AG20443 (cell line): ENCODE results near the gene LRIT2.

Experiments used
- DNase-seq: peaks from one replicate; pipeline ENCODE4 v3.0.0; 2012; ENCODE audit warnings: low spot score, mixed read lengths

The LRIT2 gene, protein sequence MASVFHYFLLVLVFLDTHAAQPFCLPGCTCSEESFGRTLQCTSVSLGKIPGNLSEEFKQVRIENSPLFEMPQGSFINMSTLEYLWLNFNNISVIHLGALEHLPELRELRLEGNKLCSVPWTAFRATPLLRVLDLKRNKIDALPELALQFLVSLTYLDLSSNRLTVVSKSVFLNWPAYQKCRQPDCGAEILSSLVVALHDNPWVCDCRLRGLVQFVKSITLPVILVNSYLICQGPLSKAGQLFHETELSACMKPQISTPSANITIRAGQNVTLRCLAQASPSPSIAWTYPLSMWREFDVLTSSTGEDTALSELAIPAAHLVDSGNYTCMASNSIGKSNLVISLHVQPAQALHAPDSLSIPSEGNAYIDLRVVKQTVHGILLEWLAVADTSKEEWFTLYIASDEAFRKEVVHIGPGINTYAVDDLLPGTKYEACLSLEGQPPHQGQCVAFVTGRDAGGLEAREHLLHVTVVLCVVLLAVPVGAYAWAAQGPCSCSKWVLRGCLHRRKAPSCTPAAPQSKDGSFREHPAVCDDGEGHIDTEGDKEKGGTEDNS

DNA sequence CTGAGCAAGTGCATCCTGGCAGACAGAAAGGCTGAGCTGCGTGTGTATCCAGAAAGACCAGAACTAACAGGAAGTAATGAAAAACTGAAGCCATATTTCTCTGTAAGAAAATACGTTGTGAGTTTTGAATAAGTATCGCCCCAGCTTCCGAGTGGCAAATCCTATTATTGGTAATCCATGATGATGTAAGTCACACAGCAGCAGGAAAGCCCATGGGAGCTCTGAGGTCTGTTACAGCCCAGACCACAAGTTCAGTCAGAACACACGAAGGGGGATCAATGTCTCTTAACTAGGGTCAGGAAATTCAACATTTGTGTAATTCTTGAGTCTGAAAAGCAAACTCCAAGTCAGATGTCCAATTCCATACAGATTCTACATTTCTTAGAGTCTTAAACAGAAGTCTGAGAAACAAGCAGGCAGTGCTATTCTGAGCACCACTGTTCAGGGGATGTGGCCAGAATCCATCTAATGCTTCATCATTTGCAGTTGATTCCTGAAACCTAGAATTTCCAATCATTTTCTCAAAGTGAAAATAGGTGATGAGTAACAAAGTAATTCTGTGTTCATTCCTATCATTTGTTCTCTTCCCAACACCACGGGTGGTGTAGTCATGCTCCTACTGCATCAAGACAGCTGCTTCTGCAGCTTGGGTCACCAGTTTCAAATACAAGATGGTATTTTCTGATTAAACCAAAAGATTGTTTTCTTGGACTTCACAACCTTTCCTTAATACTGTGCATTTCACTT is at the start of gene LRIT2:
Gene LRIT2, minus strand, starts transcription at position 118 of the 747 bp plus-strand sequence. Its CDS starts 24 bp downstream, at position 94.
- no peak for DNase-seq

DNA sequence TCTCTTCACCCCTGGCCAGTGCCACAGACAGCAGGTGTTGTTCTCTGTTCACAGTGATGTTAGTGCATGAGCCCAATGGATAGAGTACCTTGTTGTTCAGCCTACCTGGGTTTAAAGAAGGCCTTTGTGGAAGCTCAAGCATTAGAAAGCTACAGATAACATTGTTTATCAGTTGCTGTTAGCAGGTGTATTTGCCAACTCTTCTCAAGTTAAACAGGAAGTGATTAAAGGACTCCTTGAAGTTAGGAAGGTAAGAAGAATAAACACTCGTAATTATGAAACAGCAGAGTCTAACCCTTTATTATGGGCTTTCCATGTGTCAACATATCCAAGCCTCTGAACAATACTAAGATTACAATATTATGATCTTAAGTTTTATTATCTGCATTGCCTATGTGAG is 45.4 kb upstream of the LRIT2 start:
- no peak for DNase-seq

DNA sequence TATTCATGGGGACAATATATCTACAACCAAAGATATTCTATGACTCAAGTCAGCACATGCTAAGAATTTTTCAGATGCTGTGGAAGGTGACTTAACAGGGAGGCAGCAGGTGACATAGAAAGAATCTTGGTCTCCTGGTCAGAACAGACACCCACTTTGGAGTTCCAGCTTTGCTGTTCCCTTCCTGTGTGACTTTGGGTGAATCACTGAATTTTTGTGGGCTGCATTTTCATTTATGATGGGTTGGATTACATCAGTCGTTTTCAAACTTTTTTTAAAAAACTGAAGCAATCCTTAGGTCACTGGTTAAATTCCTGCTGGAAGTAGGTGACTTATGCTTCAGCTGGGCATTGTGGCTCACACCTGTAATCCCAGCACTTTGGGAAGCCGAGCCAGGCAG is 44.4 kb upstream of the LRIT2 start:
- DNase-seq: peak; percentile 63

DNA sequence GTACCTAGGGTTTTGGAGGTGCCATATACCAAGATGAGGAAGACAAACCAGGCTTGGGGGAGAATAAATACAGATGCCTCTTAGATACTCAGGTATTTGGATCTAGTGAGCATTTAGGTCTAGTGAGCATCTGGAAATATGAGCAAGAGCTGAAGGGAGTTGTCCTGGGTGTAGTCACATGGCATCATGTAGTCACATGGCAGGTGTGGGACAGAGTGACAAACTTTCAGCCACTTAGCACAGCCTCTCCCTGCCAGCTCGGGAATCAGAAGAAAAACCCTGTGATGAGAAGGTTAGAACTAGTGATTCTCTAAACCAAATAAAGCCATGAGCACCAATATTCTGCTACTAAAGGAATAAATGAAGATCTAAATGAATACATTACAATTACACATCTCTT is 43.8 kb upstream of the LRIT2 start:
- no peak for DNase-seq

DNA sequence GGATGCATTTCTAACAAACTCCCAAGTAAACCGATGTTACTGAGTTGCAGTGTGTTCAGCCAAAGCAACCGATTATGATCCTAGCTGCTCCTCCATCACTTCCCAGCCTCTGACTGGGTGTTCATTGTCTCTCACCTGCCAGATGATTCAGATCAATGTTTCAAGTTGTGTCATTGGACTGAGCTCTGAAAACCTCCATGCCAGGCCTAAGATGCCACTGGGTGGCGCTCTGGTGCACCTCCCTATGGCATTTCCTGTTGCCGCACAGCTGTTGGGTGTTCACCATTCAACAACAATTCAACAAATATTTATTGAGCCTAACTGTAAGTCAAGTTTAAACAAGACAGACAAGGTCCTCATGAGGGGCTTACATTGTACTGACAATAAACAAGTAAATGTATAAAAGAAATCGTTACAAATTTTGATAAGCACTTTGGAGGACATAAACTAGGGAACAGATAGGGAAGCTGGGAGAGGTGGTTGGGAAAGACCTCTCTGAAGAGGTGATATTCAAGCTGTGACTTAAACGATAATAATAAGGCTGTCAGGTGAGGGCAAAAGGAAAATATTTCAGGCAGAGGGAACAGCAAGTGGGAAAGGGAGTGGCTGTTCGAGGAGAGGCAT is 42.3 kb upstream of the LRIT2 start:
- DNase-seq: peak; percentile 65

DNA sequence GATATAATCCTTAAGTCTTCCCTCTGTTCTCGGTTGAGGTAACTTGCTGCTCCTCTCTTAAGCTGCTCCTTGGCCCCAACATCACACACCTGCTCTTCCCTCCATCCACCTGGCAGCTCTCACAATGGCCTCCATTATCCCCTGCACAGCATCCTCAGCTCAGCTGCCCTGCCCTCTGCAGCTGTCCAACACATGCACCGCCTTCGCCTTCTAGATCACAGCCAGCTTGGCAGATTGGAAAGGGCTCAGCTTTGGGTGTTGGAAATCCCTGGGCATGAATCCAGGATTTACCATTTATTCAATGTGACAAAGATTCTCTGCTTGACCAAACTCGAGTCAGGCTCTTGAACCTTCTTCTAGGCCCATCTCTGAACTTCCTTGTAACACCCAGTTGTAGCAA is 40.1 kb upstream of the LRIT2 start:
- no peak for DNase-seq

DNA sequence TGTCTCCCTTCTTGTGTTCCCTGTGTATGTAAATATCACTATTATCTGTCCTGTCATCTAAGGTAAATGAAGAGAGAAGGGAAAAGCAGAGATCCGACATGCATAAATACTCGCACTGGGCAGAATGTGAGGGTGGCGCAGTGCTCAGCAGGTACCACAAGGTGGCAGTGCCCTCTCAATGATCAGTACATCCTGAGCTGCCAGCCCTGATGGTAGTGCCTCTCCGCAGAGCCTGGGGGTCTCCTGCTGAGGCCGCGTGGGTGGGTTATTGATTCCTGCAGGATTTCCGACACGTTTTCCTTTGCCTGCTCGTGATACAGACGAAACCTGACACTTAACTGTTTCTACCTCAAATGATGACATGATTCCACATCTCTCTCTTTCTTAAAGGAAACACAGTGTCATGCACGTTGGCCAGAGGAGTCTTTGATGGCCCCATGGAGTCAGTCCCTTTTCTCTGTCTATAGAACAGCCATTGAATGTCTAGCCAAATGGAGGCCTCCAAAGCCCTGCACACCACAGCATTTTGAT is 39.3 kb upstream of the LRIT2 start:
- DNase-seq: peak; percentile 84

DNA sequence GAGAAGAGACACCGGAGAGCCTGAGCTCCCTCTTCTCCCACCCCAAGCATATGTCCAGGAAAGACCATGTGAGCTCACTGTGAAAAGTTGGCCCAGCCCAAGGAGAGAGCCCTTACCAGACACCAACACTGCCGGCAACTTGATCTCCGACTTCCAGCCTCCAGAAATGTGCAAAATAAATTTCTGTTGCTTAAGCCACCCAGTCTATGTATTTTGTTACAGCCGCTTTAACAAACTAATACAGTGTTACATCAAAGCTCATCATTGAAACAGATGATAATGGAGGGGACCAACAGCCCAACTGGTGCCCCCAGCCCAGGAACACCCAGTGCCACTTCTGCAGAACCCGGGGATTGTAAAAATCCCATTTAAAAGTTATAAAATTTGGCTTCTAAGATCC is 38.4 kb upstream of the LRIT2 start:
- no peak for DNase-seq

DNA sequence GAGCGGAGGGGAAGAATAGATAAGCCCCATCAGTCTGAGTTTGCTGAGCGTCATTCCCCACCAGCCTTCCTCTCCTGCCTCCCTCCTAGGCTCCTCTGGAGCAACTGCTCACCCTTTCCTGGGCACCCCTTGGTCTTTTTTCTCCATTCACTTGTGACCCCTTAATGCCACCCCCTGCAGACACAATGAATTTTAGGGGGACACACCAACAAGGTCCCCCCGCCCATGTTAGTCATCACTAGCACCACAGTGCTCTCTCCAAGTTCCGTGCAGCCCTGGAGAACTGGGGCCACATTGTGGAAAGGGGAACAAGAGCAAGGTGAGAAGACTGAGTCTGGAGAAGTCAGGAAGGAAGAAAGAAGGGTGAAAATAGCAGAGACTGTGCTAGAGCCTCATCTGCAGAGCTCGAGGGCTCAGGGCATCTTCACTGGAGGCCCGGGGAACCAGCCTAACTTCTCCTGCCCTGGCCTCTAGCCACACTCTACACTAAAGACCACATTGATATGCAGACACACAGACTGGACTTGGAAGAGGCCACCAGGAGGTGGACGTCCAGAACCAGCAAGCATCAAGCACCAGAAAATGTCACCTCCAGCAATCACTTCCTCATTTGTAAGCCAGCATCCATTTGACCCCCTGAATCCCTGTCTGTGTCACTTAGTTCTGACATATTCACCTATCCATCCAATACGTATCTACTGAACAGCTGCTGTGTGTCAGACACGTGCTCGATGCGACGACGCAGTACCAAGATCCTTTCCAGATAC is 37.0 kb upstream of the LRIT2 start:
- no peak for DNase-seq

DNA sequence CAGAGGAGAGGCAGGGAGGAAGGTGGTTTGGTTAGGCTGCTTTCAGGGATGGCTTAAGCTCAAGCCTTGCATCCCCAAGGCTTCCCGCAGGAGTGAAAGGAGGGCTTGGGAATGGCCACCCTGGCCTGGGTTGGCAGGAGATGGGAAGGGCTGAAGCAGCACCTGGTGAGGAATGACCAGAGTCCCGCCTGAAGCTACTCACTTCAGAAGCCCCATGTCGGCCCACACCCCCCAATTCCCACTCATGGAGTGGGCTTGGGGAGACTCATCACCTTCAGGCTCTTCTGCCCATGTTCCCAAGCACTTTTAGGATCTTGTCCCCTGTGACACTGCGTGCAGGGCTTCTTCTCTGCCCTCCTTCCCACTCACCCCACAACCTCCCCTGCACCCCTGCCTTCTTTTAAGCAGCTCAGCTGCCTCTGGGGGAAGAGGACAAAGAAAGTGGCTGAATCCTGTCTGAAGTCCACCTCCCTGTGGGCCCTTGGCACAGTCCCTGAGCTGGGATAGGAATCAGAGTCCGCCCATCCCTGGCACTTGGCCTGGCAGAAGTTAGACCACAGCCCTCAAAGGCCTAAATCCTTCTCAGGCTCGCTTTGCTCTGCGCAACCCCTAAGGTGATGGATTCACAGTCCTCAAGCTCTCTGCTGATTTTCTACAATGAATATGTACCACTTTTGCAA is 36.0 kb upstream of the LRIT2 start:
- DNase-seq: no peak

DNA sequence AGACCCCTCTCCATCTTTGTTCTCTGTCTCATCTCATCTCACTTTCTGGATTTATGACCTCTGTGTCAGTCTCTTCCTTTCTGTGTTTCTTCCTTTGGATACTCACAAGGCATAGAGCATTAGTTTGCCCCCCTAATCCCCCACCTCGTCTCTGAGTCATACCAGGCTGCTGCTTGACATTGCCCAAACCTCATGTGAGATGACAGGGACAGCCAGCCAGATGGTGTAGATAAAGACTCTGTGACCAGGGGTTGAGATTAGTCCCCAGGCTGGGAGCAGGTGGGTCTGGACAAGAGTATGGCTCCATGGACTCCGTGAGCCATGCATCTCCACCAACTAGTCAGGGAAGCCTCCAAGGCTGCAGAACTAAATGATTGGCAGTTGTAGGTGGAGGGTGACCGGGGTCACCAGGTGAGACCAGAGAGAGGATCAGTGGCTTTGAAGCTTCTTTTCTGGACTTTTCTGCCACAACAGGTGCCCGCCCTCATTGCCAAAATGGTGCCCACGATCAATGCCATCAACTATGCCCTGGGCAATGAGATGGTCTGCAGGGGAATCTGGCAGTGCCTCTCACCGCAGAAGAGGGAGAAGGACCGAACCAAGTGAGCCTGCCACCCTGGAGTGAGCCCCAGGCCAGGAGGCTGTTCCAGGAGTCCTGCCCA is 32.8 kb upstream of the LRIT2 start:
- DNase-seq: no peak

DNA sequence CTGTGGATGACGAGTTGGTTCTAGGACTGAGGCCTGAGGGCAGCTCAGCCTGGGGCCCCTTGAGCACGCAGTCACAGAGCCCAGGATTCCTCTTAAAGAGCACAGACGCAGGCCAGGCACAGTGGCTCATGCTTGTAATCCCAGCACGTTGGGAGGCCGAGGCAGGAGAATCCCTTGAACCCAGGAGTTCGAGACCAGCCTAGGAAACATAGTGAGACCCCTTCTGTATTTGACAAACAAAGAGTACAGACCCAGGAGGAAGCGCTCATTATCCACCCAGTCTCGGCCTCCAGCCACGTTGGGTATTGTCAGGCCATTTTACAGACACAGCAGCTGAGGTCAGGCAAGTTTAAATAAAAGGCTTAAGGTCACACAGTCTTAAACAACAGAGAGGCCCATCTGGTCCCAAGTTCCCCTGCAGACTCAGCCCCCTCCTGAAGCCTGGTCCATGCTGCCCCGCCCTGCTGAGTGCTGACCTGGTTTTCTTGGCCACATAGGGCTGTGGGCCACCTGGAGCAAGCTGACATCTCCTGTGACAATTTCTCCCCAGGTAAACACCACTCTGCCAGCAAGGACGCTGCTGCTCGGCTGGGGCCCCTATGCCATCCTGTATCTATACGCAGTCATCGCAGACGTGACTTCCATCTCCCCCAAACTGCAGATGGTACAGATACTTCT is 32.1 kb upstream of the LRIT2 start:
- DNase-seq: no peak

DNA sequence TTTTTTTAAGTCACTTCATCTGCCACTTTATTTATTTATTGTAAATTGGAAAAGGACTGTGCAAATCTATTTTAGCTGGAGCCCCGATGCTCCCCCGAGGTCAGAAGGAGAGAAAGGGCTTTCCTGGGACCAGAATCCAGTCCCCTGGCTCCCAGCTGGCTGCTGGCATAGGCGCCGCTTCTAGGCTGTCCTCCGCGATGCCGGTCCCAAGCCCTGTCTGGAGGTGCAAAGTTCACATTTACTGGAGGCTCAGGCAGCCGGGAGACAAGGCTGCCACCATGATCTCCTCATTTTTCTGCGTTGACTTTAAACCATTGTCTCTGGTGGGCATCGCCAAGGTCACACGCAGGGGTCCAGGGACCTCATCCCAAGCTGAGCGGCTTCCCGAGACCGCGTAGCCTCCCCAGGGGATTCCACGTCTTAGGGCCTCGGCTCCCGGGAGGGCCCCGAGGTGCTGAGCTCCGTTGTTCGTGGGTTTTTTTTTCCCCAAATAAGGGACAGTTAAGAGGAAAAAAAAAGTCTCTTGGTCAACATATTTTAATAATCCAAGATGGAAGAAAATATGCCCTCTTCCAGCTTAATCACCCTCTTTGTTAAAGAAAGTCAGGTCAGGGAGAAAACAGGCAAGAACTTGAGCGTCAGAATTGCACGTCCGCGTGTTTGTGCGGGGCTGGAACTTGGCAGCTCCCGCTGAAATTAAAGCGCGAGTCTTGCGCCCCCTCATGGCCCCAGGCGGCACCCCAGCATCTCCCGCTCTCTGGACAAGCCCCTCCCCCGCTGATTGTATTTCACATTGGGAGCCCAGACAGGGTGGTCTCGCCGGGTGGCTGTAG is 31.4 kb upstream of the LRIT2 start:
- DNase-seq: peak; percentile 59

DNA sequence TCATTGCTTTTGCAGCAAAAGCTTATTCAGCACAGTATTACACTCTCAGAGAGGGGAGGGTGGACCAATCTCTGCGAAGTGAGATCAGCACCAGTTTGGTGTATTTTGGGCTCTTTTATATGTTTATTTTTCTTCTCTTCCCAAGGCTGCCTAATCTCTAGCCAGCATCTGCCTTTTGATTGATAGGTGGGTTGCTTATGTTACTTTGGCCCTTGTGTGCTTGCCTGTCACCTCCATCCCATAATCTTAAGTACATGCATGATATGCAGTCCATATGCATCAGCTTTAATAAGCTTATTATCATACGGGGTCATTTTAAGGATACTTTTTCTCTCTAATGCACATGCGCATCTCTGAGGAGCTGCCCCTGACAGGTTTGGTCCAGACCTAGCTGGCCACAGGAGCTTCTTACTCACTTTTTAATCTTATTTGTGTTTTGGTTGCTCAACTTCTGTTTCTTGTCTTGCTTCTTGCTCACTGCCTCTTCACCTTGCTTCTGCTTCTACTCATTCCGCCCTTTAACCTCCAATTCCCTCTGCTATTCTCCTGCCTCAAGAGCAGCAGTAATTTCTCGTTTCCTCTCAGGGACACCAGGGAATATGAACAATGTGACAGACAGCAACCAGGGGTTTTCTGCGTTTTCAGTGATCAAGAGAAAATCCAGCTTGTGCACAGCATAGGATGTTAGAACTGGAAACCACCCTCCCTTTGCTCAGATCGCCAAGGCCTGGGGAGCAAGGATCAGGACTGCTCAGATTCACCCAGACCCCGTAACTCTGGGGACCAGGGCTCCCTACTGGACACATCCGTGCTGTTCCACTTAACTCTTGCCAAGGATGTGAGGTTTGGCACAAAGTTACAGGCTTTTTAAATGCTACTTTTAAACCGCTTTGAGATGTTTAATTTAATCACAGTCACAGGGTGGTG is 29.5 kb upstream of the LRIT2 start:
- DNase-seq: no peak

DNA sequence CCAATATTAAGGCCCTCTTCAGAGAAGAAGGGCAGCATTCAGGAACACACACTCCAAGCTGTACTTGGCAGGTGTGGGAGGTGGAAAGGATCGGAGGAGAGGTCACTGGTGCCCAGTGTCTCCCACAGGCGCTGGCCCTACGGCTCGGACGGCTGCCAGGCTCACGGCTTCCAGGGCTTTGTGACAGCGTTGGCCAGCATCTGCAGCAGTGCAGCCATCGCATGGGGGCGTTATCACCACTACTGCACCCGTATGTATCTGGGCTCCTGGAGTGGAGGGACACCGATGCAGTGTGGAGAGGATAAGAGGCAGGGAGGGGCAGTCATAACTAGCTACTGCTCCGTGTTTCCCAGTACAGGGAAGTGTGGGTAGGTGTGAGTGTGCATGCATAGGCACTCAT is 23.4 kb upstream of the LRIT2 start:
- no peak for DNase-seq

DNA sequence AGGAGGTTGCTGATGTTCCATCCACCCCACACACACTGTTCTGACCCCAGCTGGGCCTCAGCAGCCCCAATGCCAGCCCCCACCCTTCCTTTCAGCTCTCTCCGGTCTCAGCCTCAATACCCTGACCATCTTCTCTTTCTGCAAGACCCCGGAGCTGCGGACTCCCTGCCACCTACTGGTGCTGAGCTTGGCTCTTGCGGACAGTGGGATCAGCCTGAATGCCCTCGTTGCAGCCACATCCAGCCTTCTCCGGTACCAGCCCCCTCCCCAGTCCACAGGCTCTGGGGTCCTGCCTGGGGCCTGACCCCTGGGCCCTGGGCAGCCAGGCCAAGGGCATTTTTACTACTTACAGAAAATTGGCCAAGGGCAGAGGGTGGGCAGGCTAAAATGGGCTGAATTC is 22.2 kb upstream of the LRIT2 start:
- no peak for DNase-seq

DNA sequence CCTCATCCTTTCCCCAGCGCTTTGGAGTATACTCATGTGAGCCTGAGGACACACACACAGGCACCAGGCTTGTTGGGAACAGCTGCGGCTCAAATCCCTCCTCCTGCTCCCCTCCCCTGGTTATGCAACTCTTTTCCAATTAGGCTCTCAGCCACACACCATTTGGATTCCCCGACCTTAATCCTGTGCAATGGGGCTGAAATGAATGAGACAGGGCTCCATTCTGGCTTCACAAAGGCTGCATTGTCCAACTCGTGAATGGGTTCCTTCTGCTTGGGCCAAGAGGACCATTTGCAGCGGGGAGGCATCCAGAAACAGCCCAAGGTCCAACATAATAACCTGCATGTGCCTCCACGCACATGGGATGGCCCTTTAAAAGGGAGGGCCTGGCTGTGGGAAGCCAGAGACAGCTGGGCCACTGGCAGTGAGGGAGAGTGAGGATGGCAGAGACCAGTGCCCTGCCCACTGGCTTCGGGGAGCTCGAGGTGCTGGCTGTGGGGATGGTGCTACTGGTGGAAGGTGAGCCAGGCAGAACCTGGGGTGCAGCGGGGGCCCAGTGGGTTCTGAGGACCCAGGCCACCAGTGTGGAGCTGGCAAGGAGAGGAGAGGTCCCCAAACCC is 19.4 kb upstream of the LRIT2 start, which contains the start of gene RGR:
Gene RGR, plus strand, starts transcription at position 403 of the 620 bp plus-strand sequence. Its CDS starts 38 bp downstream, at position 441.
- DNase-seq: no peak
